Astrocyte (in vitro differentiated cells and primary cell): ENCODE measurements around the gene ISCU.

ENCODE experiments used
- EZH2 ChIP-seq: IDR thresholded peaks from 2 replicates; pipeline ENCODE4 v1.6.1; 2012; ENCODE audit warnings: mild to moderate bottlenecking, low read length, inconsistent platforms; ENCODE audit not compliant: insufficient read depth
- TF ChIP-seq, protein P1 (sequence below): IDR thresholded peaks from 2 replicates; pipeline ENCODE4 v1.5.1; 2011; ENCODE audit warnings: low read depth, mild to moderate bottlenecking, inconsistent platforms, low read length, moderate library complexity; ENCODE audit not compliant: insufficient read depth

DNA sequence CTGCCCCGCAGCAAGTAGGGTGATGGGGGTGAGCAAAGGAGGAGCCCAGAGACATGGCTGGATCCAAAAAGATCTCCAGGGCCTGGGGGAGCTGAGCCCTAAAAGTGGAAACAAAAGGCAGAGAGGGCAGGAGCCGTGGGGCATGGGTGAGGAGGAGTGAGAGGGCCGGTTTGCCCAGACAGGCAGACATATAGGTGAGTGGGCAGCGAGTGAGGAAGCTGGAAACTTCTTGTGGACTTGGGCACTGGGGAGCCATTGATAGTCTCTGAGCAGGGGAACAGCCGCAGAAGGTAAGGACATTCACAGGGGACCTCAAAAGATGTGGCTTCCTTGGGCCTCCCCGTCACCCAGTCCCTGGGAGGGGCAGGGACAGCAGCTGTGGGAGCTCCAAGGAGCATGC lies 52.2 kb downstream of the ISCU start:
- TF ChIP-seq, protein P1, sequence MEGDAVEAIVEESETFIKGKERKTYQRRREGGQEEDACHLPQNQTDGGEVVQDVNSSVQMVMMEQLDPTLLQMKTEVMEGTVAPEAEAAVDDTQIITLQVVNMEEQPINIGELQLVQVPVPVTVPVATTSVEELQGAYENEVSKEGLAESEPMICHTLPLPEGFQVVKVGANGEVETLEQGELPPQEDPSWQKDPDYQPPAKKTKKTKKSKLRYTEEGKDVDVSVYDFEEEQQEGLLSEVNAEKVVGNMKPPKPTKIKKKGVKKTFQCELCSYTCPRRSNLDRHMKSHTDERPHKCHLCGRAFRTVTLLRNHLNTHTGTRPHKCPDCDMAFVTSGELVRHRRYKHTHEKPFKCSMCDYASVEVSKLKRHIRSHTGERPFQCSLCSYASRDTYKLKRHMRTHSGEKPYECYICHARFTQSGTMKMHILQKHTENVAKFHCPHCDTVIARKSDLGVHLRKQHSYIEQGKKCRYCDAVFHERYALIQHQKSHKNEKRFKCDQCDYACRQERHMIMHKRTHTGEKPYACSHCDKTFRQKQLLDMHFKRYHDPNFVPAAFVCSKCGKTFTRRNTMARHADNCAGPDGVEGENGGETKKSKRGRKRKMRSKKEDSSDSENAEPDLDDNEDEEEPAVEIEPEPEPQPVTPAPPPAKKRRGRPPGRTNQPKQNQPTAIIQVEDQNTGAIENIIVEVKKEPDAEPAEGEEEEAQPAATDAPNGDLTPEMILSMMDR, result no peak
- TF ChIP-seq EZH2, result no peak
